GM12878 (cell line): ENCODE results near the gene HYOU1. TPM values are rescaled to one million over a fixed set of nuclear protein-coding genes. Genes with fewer than 3 reads are reported as not detected.

ENCODE experiments used
- BHLHE40 ChIP-seq, 2 experiments: fragments of 450-650 bp in 1 of 2; IDR thresholded peaks; 2 replicates each; pipeline ENCODE4 v1.6.1; 2011 to 2017; ENCODE audit warnings: low read depth in 2 of 2, borderline replicate concordance in 1 of 2, improper control_type of control experiment in 1 of 2, low read length in 1 of 2, mild to moderate bottlenecking in 1 of 2
- CREB1 ChIP-seq: IDR thresholded peaks from 2 replicates; pipeline ENCODE4 v1.6.1; 2012; ENCODE audit warnings: low read depth, mild to moderate bottlenecking, inconsistent platforms
- ELK1 ChIP-seq: IDR thresholded peaks from 2 replicates; pipeline ENCODE4 v1.6.1; 2012; ENCODE audit warnings: low read depth, low read length, improper control_type of control experiment
- HDAC6 ChIP-seq: fragments of 200-600 bp; sonication (generic); IDR thresholded peaks from one replicate; pipeline ENCODE4 v1.8.0; 2017; ENCODE audit warnings: antibody characterized with exemption; ENCODE audit not compliant: unreplicated experiment
- HDGF ChIP-seq: fragments of 450-650 bp; IDR thresholded peaks from 2 replicates; pipeline ENCODE4 v1.6.1; 2016; ENCODE audit warnings: antibody characterized with exemption
- IKZF2 ChIP-seq, 2 experiments: fragments of 450-650 bp; IDR thresholded peaks; 2 replicates each; pipeline ENCODE4 v1.6.1; 2017; ENCODE audit warnings: mild to moderate bottlenecking in 2 of 2, moderate library complexity in 2 of 2
- JUNB ChIP-seq: IDR thresholded peaks from 2 replicates; pipeline ENCODE4 v1.6.1; 2016; ENCODE audit warnings: antibody characterized with exemption, mild to moderate bottlenecking
- MXI1 ChIP-seq: fragments of 150-350 bp; IDR thresholded peaks from 2 replicates; pipeline ENCODE4 v1.6.1; 2011; ENCODE audit warnings: low read depth, mild to moderate bottlenecking, inconsistent platforms, low read length, improper control_type of control experiment
- PAX8 ChIP-seq: fragments of 450-650 bp; IDR thresholded peaks from 2 replicates; pipeline ENCODE4 v1.6.1; 2017; ENCODE audit warnings: mild to moderate bottlenecking, moderate library complexity
- POLR2AphosphoS5 ChIP-seq: IDR thresholded peaks from 2 replicates; pipeline ENCODE4 v1.6.1; 2011; ENCODE audit warnings: mild to moderate bottlenecking, low read length, inconsistent platforms
- POU2F2 ChIP-seq: IDR thresholded peaks from 3 replicates; pipeline ENCODE4 v1.6.1; 2011; ENCODE audit warnings: low read depth, mild to moderate bottlenecking, low read length, borderline replicate concordance
- RAD21 ChIP-seq: IDR thresholded peaks from 2 replicates; pipeline ENCODE4 v1.6.1; 2011; ENCODE audit warnings: mild to moderate bottlenecking, low read depth, low read length, moderate library complexity; ENCODE audit not compliant: insufficient read depth
- SMARCA5 ChIP-seq: fragments of 450-650 bp; IDR thresholded peaks from 2 replicates; pipeline ENCODE4 v1.6.1; 2017; ENCODE audit warnings: mild to moderate bottlenecking
- STAT1 ChIP-seq: fragments of 450-650 bp; conservative IDR thresholded peaks from 2 replicates; pipeline ENCODE4 v1.6.1; 2014; ENCODE audit warnings: antibody characterized with exemption, mild to moderate bottlenecking
- STAT3 ChIP-seq: IDR thresholded peaks from 2 replicates; pipeline ENCODE4 v1.6.1; 2011; ENCODE audit warnings: low read depth, low read length, improper control_type of control experiment
- TBL1XR1 ChIP-seq: IDR thresholded peaks from 2 replicates; pipeline ENCODE4 v1.6.1; 2012; ENCODE audit warnings: low read depth, low read length, improper control_type of control experiment
- TCF12 ChIP-seq: IDR thresholded peaks from 2 replicates; pipeline ENCODE4 v1.6.1; 2011; ENCODE audit warnings: low read depth, mild to moderate bottlenecking, low read length
- ZBTB33 ChIP-seq: fragments of 450-650 bp; IDR thresholded peaks from 2 replicates; pipeline ENCODE4 v1.6.1; 2017; ENCODE audit warnings: mild to moderate bottlenecking
- polyA plus RNA-seq, 11 experiments: library from polyadenylated mRNA; depleted of rRNA in 4 of 11; unstranded in 6 of 11; stranded (reverse) in 5 of 11; fragments of >200 nt; fragmentation: Nextera tagmentation in 4 of 11; fragmentation: Illumina TruSeq in 1 of 11; extraction: Ambion mirVana in 4 of 11; extraction: Trizol in 1 of 11; gene quantifications; 1 replicate in 1 of 11; 2 replicates in 10 of 11; pipeline versions ENCODE4 v1.2.1 to v1.2.3, GENCODE V29; 2011 to 2016; ENCODE audit warnings: inconsistent platforms in 2 of 11, missing spikeins in 2 of 11, low read depth in 1 of 11
- total RNA-seq, 4 experiments: library from RNA; depleted of rRNA in 3 of 4; stranded (reverse); fragments of >200 nt in 3 of 4; fragmentation: Illumina TruSeq in 1 of 4; extraction: Trizol in 1 of 4; gene quantifications; 2 replicates each; pipeline versions ENCODE4 v1.2.1 to v1.2.3, GENCODE V29; 2013 to 2021
- TF ChIP-seq, protein P1 (sequence below), 3 experiments: IDR thresholded peaks in 2 of 3; conservative IDR thresholded peaks in 1 of 3; 2 replicates each; pipeline ENCODE4 v1.5.1; 2011; ENCODE audit warnings: low read depth in 3 of 3, low read length in 3 of 3, mild to moderate bottlenecking in 3 of 3, control low read depth in 2 of 3, moderate library complexity in 2 of 3, inconsistent platforms in 1 of 3, mixed read lengths in 1 of 3; ENCODE audit not compliant: control insufficient read depth in 2 of 3, insufficient read depth in 1 of 3; ENCODE audit errors: extremely low read depth in 1 of 3
- TF ChIP-seq, protein P2 (sequence below): fragments of 450-650 bp; formaldehyde crosslinking; IDR thresholded peaks from 2 replicates; pipeline ENCODE4 v1.4.0; 2020; ENCODE audit warnings: mild to moderate bottlenecking, moderate library complexity
- TF ChIP-seq, protein P3 (sequence below): fragments of 450-650 bp; IDR thresholded peaks from 2 replicates; pipeline ENCODE4 v1.6.1; 2016; ENCODE audit warnings: mild to moderate bottlenecking

The HYOU1 gene
- total and polyA plus RNA-seq, 10 of the 15 experiments (the other 5 are each of a cell fraction or from before 2014, with no cell fraction given) = 15.4 to 157 (median 109) TPM

DNA sequence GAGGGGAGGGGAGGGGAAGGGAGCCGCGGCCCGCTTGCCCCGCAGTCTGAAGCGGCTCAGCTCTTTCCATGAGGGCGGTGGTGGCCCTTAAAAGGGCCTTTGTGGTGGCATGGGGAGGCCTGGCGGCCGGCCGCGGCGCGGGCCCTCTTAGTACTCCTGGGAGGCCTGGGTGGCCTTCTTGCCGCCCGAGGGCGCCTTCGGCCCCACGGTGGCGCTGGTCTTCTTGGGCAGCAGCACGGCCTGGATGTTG, 37.7 kb upstream of the HYOU1 start (continued):
- TF ChIP-seq ELK1 = no peak
- TF ChIP-seq POU2F2 = 0 out of 3 replicates have a peak, but pooled peaks have one; percentile 0
- TF ChIP-seq RAD21 = peak; percentile 54
- TF ChIP-seq ZBTB33 = no peak
- no peak for TF ChIP-seq STAT3
- TF ChIP-seq CREB1 = no peak
- TF ChIP-seq HDGF = no peak; the same call in 1 of the 2 replicates
- TF ChIP-seq IKZF2 (IDR thresholded peaks at IDR 0.05) = no peak
- TF ChIP-seq SMARCA5 = 0 out of 2 replicates have a peak, but pooled peaks have one; percentile 67
- no peak for TF ChIP-seq JUNB
- no peak for TF ChIP-seq TCF12
- no peak for TF ChIP-seq BHLHE40 (IDR thresholded peaks at IDR 0.05; ENCODE audit: borderline replicate concordance in 1 of 2, low read depth in 2 of 2, low read length in 1 of 2)
- no peak for TF ChIP-seq MXI1
- 0 out of 2 replicates have a peak, but pooled peaks have one; percentile 10 for TF ChIP-seq TBL1XR1
- no peak for TF ChIP-seq HDAC6
- TF ChIP-seq PAX8 = no peak
- TF ChIP-seq, protein P1, sequence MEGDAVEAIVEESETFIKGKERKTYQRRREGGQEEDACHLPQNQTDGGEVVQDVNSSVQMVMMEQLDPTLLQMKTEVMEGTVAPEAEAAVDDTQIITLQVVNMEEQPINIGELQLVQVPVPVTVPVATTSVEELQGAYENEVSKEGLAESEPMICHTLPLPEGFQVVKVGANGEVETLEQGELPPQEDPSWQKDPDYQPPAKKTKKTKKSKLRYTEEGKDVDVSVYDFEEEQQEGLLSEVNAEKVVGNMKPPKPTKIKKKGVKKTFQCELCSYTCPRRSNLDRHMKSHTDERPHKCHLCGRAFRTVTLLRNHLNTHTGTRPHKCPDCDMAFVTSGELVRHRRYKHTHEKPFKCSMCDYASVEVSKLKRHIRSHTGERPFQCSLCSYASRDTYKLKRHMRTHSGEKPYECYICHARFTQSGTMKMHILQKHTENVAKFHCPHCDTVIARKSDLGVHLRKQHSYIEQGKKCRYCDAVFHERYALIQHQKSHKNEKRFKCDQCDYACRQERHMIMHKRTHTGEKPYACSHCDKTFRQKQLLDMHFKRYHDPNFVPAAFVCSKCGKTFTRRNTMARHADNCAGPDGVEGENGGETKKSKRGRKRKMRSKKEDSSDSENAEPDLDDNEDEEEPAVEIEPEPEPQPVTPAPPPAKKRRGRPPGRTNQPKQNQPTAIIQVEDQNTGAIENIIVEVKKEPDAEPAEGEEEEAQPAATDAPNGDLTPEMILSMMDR (IDR thresholded peaks at IDR 0.05 in 2 of 3, conservative IDR thresholded peaks at IDR 0.05 in 1 of 3; ENCODE audit: control insufficient read depth in 2 of 3, extremely low read depth in 1 of 3, insufficient read depth in 1 of 3, low read depth in 3 of 3, low read length in 3 of 3) = peak; percentile 43 to 77 (median 72)
- TF ChIP-seq STAT1 = no peak
- TF ChIP-seq POLR2AphosphoS5 = no peak
- TF ChIP-seq, protein P2, sequence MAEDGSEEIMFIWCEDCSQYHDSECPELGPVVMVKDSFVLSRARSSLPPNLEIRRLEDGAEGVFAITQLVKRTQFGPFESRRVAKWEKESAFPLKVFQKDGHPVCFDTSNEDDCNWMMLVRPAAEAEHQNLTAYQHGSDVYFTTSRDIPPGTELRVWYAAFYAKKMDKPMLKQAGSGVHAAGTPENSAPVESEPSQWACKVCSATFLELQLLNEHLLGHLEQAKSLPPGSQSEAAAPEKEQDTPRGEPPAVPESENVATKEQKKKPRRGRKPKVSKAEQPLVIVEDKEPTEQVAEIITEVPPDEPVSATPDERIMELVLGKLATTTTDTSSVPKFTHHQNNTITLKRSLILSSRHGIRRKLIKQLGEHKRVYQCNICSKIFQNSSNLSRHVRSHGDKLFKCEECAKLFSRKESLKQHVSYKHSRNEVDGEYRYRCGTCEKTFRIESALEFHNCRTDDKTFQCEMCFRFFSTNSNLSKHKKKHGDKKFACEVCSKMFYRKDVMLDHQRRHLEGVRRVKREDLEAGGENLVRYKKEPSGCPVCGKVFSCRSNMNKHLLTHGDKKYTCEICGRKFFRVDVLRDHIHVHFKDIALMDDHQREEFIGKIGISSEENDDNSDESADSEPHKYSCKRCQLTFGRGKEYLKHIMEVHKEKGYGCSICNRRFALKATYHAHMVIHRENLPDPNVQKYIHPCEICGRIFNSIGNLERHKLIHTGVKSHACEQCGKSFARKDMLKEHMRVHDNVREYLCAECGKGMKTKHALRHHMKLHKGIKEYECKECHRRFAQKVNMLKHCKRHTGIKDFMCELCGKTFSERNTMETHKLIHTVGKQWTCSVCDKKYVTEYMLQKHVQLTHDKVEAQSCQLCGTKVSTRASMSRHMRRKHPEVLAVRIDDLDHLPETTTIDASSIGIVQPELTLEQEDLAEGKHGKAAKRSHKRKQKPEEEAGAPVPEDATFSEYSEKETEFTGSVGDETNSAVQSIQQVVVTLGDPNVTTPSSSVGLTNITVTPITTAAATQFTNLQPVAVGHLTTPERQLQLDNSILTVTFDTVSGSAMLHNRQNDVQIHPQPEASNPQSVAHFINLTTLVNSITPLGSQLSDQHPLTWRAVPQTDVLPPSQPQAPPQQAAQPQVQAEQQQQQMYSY (CRISPR knock-in tag) = no peak
- TF ChIP-seq, protein P3, sequence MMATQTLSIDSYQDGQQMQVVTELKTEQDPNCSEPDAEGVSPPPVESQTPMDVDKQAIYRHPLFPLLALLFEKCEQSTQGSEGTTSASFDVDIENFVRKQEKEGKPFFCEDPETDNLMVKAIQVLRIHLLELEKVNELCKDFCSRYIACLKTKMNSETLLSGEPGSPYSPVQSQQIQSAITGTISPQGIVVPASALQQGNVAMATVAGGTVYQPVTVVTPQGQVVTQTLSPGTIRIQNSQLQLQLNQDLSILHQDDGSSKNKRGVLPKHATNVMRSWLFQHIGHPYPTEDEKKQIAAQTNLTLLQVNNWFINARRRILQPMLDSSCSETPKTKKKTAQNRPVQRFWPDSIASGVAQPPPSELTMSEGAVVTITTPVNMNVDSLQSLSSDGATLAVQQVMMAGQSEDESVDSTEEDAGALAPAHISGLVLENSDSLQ = no peak
